GM18507 (cell line): ENCODE data around the gene TMEM119.

Experiments
- DNase-seq: peaks from one replicate; pipeline ENCODE4 v3.0.0; 2011; ENCODE audit warnings: low read depth; ENCODE audit not compliant: insufficient read length; ENCODE audit errors: extremely low spot score
- FAIRE-seq: peaks from 2 replicates; lab custom pipeline; 2011; peaks lifted over from hg19 to GRCh38; lab: Jason Lieb, UNC

TMEM119 gene

DNA sequence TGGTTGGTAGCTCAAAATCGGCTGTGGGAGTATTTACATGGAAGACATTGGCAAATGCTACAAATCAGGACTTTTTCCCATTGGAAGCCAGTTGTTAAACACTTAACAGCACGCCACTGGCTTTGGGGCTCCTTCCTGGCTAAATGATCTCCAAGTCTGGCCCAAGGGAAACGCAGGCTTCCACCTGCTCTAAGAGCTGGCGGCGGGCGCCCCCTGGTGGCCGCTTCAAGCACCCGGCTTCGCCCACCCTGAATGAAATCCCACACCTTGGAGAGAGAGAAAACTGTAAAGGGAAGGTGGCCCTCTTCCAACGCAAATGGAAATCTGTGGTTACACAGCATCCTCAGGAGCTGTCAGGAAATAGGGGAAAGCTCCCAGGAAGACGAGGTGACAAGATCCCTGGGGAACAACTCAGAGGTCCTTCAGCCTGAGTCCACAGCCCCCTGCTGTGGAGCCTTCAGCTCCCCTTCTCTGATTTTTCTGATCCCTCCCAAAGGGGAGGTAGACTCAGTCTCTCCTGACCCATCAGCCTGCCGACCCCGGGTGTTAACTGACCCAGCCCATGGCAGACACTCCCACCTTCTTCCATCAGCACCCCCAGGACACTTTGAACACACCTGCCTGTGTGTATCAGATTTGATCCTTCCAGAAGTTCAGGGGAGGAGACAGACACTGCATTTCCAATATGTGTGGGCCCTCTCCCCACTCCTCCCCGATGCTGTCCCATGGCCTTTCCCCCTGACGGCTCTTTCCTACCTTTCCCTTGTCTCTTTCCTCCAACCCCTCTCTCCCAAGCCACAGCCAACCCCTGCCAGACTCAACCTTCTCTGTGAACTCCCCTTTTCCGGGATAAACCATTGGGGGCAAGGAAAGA, 20.4 kb upstream of the TMEM119 start:
- FAIRE-seq (peak; percentile 73), DNase-seq (peak; percentile 58)

- DNase-seq (peak; percentile 74), FAIRE-seq (peak; percentile 94)
These were observed 19.3 kb upstream of the TMEM119 start for GRCh38 chr12:108616941-108617858.

DNA sequence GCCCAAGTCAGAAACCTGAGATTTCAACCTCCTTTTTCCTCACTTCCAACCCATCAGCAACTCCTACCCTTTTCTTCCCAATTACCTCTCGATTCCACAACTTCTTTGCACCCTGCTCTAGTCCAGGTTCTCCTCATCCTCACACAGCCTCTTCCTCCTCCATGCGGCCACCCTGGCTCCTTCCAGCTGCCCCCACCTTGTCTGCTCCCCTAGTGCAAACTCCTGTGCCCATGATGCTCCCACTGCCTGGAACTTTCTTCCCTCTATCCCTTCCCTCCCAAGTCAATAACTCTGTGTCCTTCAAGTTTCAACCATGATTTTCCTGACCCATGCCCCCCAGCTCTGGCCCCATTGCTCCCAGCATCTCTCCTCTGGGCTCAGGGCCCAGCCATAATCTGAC, 18.5 kb upstream of the TMEM119 start:
- no peak for DNase-seq
- FAIRE-seq = no peak

DNA sequence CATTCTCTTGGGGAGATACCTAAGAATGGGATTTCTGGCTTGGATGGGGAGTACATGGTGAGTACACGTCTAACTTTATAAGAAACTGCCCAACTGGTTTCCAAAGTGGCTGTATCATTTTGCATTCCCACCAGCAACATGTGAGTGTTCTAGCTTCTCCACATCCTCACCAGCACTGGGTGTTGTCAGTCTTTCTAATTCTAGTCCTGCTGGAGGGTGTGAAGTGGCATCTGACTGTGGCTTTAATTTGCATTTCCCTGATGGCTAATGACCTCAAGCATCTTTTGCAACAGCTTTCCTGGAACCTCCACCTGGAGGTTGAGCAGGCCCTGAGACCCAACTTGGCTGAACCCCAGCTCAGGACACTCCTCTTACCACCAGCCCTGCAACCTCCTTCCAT, 18.0 kb upstream of the TMEM119 start:
- DNase-seq = no peak
- FAIRE-seq = no peak

- FAIRE-seq (no peak), DNase-seq (no peak)
These were observed 16.8 kb upstream of the TMEM119 start for GRCh38 chr12:108614639-108615038.

DNA sequence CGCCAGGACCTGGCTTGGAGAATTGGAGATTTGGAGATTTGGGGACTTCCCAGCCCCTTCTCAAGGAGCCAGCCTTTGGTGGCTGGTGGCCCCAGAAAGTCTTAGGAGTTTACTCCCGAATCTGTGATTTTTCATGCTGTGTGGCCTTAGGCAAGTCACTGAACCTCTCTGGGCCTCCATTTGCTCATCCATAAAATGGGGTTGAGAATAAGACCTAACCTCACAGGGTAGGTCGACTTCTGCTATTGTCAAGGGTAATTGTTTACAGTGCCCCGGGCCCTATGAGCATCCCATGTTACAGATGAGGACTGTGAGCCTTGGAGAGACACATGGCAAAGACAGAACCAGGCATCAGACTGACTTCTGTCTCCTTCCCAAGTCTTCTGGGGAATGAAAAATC, 16.2 kb upstream of the TMEM119 start:
- no peak for FAIRE-seq
- no peak for DNase-seq

DNA sequence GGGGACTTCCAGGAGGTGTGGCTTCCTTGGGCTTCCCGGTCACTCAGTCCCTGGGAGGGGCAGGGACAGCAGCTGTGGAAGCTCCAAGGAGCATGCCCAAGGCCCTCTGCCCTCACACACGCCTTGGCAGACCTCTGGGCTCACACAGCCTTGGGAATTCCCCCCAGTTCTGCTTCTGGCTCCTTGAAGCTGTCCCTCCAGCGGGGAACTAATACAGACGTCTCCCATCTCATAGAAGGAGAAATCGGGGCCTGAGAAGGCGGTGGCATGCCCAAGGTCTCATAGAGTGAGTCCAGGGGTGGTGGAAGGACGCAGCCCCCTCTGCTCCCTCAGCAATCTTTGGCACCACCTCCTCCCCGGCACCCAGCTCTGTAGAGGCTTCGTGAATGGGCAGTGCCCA, 15.7 kb upstream of the TMEM119 start:
- DNase-seq = no peak

DNA sequence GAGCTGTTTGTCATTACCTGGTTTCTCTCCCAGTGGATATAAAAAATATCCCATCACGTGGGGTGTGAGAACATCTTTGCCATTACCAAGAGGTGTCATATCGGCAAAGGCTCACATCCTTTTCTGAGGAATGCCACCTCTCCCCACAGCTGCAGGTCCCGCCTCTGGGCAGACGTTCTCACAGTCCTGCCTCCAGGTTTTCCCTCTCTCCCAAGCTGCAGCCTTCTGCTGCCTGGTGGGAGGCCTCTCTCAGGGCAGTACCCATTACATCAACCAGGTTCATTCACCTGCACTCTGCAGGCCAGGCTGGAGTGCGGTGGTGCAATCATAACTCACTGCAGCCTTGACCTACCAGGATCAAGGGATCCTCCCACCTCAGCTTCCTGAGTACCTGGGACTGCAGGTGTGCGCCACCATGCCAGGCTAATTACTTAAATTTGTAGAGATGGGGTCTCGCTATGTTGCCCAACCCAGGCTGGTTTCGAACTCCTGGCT, 15.0 kb upstream of the TMEM119 start:
- no peak for DNase-seq
- no peak for FAIRE-seq

More for the DNA sequence above, 15.7 kb upstream of the TMEM119 start:
- FAIRE-seq = peak; percentile 33

DNA sequence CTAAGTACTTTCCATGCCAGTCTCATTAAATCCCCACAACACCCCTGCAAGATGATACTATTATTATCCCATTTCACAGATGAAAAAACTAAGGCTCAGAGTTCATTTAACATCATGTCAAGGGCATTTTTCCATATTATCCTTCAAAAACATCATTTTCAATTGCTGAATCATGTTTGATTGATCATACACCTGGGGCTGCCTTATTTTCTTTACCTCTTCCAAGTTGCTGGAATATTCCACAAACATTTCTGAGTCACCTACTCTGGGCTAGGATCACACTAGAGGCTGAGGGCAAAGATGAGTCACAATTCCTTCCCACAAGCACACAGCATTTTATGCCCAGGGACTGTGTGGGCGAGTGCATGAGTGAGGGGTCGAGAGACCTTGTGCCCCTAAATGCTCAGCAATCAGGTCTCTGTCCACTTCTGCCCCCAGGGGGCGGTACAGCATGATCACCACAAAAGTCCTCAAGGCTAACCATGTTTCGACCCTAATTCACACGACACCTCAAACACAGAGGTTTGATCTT, 14.1 kb upstream of the TMEM119 start:
- FAIRE-seq (peak; percentile 49), DNase-seq (no peak)

DNA sequence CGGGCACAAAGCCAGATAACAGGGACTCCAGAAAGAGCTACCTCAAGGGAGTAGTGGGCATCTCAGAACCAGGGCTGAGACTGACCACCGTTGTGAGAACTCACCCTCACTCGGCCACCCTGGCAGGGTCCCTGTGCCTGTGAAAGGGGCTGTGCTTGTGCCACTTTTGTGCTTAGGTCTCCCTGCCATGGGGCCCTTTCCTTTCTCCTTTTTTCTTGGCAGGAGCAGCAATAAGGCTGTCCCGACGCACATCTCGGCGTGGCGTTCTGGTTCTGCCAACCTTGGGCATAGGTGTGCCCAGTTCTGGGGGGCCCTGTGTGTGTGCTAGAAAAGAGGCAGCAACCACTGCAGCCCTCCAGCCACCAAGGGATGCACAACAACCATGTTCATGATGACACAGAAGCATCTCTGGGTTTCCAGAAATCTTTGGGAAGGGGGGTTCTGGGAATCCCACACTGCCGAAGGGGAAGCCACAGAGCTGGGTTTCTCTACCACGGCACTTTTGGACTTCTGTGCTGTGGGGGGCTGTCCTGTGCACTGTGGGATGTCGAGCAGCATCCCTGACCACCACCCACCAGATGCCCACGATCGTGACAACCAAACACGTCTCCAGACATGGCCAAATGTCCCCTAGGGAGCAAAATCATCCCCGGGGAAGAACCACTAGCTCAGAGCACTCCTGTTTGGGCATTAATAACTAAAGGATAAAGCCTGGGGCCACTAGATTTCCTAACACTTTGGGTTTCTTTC, 13.1 kb upstream of the TMEM119 start:
- DNase-seq (no peak), FAIRE-seq (no peak)

GRCh38 chr12:108610336-108610815, 12.5 kb upstream of the TMEM119 start:
- DNase-seq (no peak), FAIRE-seq (no peak)

DNA sequence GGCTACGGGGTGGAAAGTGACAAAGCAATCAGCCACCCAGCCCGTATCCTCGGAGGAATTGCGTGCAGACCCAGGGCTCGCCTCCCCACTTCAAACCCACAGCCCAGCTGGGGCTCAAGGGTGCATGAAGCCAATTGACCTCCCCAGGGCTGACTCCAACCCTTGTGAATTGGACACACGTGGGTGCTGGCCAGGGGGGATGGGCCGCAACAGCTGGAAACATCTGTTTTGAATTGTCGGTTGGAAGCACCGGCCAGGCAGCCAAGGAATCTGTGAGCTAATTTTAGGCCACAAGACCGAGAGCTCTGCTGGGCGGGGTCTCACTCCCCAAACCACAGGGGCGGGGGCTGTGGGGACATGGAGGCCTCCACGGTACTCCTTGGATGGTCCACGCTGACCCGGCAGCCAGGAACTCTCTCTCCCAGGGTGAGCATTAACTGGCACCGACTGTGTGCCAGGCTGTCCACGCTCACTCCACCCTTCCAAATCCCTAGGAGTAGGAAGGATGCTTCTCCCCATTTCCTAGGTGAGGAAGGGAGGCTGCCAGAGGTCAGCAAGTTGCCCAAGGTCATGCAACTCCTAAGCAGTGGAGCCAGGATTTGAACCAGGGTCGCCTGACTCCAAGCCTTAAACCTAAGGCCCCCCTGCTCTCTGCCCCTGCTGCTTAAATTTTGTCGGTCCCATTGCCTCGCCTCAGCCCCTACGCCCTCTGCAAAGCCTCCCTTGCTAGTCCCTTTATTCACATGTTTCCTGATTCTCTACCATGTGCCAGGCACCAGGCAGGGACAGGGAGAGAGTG, 11.9 kb upstream of the TMEM119 start:
- DNase-seq (no peak), FAIRE-seq (peak; percentile 12)

DNA sequence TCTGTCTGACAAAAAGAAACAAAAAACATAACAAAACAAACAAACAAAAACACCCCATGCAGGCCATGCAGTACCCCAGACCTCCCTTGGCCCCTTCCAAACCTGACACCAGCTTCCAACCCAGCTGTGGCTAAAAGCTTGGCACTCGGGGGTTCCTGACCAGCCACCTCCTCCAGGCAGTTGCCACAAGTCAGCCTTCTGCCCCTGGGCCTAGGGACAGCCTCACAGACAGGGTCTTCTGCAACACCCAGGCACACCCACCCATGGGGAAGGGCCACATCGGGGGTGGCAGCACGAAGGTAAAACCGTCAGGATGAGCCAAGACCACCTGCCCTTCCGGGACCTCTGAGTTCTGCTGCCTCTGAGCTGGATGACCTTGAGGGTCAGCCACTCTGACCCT, 10.7 kb upstream of the TMEM119 start:
- DNase-seq = no peak
- no peak for FAIRE-seq

- no peak for DNase-seq
- no peak for FAIRE-seq
These were observed 10.2 kb upstream of the TMEM119 start for GRCh38 chr12:108607981-108608600.

- DNase-seq (no peak), FAIRE-seq (no peak)
These were observed 8.6 kb upstream of the TMEM119 start for GRCh38 chr12:108606492-108606891.

- FAIRE-seq (no peak), DNase-seq (no peak)
These were observed 8.0 kb upstream of the TMEM119 start for GRCh38 chr12:108605690-108606406.

- no peak for DNase-seq
- no peak for FAIRE-seq
These were observed 7.3 kb upstream of the TMEM119 start for GRCh38 chr12:108605000-108605689.
